Measurements from ENCODE around the gene MEST.
"Not testable (repeated sequence)": the region's sequence is repeated elsewhere in the genome, so short reads cannot be mapped to it uniquely, and the experiment has no call there.

Gene MEST, protein sequence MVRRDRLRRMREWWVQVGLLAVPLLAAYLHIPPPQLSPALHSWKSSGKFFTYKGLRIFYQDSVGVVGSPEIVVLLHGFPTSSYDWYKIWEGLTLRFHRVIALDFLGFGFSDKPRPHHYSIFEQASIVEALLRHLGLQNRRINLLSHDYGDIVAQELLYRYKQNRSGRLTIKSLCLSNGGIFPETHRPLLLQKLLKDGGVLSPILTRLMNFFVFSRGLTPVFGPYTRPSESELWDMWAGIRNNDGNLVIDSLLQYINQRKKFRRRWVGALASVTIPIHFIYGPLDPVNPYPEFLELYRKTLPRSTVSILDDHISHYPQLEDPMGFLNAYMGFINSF

DNA sequence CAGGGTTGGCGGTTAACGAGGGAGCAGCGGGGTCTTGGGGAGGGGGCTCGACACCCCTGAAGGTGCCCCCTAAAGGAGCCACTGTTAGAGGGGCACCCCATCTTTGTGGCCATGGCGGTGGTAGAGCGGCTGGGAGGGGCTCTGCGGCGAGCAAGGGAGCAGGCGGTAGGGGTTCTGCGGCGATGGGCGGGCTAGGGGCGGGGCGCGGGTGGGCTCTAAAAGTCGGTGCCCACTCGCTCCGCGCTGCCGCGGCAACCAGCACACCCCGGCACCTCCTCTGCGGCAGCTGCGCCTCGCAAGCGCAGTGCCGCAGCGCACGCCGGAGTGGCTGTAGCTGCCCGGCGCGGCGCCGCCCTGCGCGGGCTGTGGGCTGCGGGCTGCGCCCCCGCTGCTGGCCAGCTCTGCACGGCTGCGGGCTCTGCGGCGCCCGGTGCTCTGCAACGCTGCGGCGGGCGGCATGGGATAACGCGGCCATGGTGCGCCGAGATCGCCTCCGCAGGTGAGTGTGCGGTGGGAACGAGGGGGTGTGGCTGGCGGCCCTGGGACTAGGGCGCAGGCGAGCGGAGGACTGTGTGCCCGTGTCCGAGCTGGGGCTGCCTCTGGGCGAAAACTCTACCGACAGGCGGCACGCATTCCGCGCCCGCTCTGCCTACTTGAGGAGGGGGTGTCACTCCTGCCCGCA lies at the start of gene MEST:
Gene MEST, plus strand, starts transcription at position 245 of the 682 bp plus-strand sequence. Its CDS starts 229 bp downstream, at position 474.
- DNase-seq = no peak

DNA sequence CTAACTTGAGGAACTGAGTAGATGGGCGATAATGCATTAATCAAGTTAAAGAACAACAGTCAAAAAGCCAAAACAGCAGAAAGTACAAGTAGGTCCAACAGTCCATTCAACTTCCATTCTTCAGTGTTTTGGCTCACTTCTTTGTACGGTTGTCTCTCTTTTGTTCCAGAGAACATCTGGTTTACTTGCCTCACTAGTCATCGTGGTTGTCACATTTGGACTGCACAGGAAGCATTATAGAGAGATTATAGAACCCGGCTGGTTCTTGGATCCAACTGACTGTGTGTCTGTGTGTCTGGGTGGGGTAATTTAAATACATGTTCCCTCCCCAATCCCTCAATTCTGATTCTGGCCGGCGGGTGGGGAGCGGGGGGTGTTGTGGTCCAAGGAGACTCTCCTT lies 49.3 kb upstream of the MEST start:
- no peak for DNase-seq

DNA sequence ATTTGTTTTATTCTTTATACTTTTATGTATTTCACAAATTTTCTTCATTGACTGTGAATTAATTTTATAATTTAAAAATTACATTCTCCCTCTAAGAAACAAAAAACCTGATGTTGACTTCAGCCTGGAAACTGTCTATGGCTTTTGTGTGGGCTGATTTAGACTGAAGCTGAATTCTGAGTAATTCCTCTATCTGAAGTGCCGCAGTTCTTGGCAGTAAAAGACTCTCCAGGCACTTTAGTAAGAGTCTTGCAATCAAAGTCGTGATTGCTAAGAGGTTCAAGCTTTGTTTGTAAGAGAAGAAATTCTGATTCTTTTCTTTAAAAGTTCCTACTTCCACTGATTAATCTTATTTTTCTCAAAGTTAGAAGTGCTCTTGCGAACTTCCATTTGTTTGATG lies 47.7 kb upstream of the MEST start:
- no peak for DNase-seq

DNA sequence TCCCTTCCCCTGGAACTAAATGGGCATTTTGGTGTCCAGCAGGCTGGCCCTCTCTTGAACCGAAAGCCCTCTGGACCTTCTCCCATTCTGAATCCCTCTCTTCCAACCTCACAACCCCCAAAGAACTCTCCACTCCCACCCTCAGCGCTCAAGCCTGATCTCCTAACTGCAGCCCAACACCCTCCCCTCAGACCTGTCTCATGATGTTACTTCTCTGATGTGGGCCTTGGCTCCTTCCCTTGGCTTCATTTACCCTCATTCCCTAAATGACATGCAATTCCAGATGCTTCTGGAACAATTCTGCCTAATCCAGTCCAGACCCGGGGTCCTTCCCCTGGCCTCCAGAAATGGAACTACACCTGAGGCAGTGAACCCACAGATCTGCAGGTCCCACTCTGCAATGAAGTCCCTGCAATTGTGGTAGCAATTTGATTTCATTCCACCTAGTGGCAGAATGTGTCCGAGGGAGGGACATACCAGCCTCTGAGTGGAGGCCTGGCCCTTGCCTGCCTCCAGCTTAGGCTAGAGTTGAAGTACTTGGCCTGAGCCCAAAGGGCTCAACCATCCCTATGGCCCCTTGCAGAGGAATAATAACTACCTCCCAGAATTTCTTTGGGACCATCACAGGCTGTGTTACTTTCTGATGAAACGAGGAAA lies 47.0 kb upstream of the MEST start:
- DNase-seq = no peak

DNA sequence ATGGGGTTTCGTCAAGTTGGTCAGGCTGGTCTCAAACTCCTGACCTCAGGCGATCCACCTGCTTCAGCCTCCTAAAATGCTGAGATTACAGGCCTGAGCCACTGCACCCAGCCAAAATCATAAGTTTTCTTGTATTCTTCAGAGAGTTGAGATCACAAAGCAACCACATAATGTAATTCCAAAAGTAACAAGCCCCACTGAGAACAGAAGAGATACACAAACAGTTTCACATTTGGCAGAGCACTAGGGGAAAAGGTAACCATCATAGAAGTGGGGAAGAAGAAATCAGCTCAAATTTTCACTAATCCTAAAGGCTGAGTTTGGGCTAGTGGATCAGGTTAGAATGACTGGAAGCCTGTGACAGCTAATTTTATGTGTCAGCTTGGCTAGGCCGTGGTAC lies 45.6 kb upstream of the MEST start:
- no peak for DNase-seq

DNA sequence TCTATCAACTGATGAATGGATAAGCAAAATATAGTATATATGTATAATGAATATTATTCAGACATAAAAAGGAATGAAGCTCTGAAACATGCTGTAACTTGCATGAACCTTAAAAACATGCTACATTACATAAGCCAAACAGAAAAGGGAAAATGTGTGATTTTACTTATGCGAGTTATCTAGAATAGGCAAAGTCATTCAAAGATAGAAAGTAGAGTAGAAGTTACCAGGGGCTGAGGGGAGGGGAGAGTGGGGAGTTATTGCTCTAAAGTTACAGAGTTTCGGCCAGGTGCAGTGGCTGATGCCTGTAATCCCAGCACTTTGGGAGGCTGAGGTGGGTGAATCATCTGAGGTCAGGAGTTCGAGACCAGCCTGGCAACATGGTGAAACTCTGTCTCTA lies 40.5 kb upstream of the MEST start:
- not testable (repeated sequence) for DNase-seq

DNA sequence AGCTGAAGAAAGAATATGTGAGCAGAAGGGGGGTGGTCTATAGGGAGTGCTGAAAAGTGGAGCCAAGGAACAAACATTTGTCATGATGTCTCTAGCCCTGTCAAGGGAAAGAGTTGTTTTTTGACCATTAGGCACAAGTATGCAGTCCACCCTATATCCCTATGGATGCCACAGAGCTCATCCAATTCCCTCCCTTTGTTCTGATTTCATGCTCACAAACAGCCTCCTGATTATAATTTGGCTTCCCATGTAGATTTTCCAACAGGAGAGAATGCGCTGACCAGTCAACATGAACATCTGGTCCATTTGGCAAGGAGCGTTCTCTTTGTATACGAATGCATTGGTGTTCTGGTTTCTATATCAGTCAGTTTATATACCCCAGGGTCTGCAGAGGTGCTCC lies 38.9 kb upstream of the MEST start:
- DNase-seq = no peak

DNA sequence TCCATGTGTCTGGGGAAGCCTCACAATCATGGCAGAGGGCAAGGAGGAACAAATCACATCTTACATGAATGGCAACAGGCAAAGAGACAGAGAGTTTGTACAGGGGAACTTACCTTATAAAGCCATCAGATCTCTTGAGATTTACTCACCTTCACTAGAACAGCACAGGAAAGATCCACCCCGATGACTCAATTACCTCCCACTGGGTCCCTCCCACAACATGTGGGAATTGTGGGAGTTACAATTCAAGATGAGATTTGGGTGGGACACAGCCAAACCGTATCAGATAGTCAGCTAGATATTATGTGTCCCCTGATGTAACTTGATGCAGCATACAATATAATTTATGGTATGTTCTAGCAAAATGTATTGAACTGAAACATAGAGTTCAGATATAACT lies 36.9 kb upstream of the MEST start:
- DNase-seq = no peak

DNA sequence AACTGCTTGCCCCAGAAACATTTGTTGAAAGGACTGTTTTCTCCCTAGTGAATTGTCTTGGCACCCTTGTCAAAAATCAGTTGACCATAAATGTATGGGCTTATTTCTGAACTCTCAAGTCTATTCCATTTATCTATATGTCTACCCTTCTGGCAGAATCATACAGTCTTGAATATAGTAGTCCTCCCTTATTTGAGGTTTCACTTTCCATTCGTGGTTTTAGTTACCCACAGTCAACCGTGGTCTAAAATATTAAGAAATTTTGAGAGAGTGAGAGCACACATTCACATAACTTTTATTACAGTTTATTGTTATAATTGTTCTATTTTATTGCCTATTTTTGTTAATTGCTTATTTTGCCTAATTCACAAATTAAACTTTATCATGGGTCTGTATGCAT lies 33.6 kb upstream of the MEST start:
- no peak for DNase-seq

DNA sequence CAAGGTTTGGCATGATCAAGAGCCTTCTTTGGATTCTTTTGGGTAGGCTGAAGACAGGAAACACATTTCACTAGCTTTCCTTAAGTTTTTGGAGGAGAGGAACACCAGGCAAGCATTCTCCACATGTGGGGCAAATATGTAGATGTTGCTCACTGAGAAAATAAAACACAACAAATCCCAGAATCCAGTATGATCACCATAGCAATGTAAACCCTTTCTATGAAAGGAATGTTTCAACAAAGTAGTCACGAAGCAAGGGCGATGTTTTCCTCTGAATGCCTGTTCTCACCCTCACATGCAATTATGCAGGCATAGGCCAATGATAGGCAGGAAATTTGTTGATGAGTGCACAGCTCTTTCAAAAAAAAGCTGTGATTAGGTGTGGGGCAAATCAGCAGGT lies 30.6 kb upstream of the MEST start:
- DNase-seq = no peak

DNA sequence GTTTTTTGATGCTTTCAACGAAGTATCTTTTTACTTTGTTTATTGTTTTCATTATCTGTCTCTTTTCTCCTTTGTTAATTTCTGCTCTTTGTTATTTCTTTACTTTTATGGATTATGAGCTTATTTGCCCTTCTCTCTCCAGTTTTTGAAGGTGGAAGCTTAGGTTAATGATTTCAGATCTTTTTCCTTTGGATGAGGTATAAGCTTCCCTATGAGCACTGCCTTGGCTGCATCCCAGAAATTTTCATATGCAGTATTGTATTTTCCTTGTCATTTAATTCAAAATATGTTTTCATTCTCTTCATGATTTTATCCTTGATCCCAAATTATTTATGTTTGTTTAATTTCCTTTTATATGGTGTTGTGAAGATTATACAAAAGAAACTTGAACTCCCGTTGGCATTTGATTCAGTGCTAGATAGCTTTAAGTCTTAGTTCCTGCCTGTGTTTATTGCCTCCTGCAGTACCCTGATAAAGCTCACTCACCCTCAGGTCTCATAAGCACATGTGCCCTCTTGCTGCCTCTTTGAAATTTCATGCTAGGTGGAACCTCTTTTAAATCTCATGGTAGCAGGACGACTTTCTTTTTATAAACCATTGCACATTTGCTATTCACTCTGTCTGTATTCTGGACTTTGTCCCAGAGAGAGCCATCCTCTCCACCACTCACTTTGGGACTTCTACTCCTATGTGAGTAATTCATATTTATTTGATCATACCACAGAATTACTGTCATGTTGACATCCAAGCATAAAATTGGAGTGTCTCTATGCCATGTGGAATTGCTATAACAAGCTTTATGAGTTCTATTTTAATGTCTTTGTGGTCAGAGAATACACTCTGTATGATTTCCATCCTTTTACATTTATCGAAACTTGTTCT lies 28.1 kb upstream of the MEST start:
- DNase-seq = no peak

DNA sequence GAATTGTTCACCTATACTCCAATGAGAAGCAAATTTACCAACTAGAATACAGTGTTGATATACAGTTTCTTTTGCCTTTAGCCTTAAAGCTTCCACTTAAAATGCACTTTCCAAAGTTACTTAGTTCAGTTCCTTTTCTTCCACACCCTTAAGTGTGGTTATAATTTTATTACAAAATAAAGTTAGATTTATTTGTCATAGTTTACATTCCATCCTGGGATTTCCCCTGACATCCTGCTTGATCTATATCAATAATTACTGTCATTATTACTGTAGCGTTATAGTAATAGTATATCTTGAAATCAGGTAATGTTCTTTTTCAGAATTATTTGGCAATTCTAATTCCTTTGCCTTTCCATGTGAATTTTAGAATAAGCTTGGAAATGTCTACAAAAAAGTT lies 23.3 kb upstream of the MEST start:
- DNase-seq = no peak

DNA sequence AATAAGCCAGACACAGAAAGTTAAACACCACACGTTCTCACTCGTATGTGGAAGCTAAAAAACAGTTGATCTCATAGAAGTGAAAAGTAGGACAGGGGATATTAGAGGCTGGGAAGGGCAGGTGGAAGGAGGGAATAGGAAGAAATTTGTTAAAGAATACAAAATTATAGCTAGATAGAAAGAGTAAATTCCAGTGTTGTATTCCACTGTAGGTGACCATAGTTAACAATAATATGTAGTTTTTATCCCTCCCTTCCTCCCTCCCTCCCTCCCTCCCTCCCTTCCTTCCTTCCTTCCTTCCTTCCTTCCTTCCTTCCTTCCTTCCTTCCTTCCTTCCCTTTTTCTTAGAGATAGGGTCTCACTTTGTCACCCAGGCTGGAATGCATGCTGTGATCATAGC lies 19.9 kb upstream of the MEST start:
- DNase-seq = no peak

DNA sequence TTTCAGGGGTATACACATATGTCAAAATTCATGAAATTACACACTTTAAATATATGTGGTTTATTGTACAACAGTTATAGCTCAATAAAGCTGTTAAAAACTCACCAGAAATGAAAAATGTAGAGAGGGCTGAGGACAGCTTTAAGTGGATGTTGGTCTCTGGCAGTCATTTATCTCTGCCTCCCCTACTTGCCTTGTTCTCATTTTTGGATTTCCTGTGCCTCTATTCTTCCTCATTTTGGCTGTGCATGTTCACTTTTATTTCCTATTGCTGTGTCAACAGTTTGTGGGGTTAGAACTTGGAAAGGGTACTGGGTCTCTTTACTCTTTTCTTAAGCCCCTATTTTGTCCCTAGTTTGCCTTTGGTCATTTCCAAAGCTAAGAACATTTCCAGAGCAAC lies 18.6 kb upstream of the MEST start:
- no peak for DNase-seq

DNA sequence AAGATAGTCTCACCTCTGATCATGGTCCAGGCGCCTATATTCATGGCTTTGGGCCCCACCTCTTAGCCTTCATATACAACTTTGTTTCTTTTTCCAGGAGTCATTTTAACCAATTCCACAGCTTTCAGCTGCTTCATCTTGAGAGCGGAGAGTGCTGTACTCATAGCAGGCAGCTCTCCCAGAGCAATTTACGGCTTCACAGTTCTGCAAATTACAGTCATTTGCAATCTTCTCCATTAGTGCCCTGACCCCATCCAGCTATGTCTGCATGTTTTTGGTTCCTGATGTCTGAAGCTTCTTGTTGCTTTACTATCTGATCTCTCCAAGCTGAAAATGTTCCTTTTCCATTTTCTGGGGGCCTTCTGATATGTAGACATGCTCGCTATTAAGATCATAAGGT lies 18.0 kb upstream of the MEST start:
- no peak for DNase-seq

DNA sequence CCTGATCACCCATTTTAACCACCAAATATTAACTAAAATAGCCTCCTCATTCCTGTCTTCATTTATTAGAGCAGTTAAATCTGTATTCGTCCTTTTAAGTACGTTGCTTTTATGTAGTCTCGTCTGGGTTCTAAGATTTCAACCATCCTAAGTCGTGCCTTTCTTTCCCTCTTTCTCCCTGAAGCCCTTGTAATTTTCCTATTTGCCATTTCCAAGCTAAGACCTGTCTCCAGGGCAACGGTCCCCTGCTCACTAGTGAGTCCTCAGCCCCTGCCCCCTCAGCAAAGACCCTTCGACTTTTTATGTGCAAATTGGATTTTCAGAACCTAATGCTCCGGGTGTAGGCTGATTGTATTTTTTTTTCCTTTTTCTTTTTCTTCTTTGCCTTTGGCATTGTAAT lies 16.1 kb upstream of the MEST start:
- DNase-seq = no peak

DNA sequence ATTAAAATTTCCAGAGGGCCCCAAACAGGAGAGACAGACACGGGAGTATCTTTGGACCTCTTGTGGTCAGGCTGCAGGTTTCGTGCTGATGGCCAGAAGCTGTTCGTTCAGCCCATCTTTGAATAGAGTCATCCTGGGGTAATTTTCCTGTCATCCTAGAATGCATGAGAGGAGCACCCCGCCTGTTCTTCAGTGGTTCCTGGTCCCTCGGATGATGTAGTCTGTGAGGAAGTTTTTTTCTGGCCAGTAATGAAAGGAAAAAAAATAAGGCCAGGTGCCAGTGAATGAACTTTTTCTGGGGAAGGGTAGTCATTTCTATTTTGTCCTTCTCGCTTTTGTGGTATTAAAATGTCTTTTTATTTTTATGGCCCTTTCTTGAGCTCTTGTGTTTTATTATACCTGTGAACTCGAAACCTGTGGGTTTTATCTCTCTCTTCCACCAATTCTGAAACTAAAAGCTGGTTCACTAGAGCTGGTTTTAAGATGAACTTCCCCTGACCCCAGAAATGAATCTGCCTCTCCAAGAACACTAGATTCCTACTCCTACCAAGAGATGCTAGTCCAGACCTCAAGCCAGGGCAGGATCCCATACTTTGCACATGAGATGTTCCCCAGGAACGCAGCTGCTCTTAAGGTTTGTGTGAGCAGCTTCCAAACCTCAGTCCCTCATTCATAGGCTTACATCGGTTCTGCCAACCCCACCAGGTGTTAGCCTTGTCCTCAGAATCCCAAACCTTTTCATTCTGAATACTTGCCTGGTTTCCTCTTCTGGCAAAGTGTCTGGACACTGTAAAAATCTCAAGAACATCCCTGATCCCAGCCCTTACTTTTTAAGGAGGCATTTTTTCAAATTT lies 15.4 kb upstream of the MEST start:
- no peak for DNase-seq

DNA sequence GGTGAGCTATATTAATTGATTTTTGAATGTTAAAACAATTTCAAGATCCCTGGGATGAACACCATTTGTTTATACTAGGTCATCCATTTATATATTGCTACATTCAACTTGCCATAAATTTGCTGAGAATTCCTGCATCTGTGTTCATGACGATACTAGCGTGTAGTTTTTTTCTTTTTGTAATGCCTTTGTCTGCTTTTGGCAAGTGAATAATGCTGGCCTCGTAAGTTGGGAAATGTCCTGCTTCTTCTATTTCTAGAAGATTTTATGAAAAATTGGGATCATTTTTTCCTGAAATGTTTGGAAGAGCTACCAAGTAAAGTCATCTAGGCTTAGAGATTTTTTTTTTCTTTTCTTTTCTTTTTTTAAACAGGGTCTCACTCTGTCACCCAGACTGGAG lies 12.9 kb upstream of the MEST start:
- no peak for DNase-seq

DNA sequence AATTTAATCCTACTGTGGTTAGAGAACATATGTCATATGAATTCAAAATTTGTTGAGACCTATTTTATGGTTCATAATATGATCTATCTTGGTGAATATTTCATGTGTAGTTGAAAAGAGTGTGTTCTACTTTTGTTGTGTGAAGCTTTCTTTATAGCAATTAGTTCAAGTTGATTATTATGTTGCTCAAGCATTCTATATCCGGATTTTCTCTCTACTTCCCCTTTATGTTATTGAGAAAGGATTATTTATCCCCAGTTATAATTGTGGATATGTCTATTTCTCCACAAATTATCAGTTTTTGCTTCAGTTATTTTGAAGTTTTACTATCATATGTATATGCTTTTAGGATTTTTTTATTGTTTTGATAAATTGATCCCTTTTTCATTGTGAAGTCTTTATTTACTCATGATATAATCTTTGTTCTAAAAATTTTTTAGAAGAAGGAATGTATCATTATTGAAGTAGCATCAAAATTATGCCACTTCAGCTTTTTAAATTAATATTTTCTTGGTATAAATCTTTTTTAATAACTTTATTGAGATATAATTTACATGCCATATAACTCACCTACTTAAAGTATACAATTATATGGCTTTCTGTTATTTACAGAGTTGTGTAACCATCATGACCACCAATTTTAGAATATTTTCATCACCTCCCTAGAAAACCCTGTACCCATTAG lies 12.0 kb upstream of the MEST start:
- no peak for DNase-seq

DNA sequence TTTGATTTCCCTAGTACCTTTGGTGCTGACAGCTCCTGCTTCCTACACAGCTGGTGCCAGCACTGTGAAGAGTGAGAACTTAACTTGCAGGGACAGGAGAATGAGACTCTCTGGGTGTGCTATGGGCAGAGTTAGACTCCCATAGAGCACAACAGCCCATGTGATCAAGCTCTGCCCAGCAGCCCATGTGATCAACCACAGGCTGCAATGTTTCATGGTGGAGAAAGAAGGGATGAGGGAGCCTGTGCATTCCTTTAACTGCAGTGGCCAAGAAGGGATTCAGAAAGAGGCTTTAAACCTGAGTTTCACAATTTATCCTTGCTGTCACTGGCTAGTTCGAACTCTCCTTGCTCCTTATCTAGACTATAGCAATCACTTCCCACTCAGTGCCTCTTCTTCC lies 10.0 kb upstream of the MEST start:
- no peak for DNase-seq

DNA sequence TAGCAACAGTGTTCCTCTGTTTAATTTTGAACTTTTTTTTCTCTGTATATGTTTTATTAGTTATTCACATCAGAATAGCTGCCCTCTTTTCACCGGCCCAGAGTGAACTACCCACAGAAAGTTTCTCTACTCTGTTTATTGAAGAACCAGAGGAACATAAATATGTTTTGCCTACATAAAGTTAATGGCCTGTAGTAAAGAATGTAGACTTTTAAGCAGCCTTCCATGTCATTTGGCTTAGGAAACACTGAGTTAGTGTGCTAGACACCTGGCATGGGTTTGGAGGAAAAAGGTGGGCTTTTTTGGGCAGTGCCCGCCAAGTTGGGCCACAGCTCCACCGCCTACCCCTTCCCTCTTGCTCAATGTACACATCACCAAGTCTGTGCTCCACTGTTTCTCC lies 8.9 kb upstream of the MEST start:
- DNase-seq = no peak

DNA sequence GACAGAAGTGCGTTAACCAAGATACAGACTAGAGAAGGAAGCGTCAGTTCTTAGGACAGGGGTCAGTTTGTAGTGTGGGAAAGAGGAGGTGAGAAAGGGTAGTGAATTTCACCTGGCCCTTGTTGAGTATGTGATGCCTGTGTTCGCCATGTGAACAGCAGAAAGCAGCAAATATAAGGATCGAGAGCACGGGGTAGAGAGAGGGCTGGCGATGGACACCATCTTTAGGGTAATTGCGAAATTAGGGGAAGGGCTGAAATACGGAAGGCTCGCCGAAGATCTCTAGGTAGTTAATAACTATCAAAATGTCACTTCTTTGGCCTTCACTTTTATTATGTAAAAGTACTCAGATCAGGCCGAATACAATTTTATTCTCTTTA lies 6.2 kb upstream of the MEST start:
- DNase-seq = no peak
